K562 (cell line): ENCODE measurements around the gene NUPR1. TPM values are rescaled to one million over a fixed set of nuclear protein-coding genes. Genes with fewer than 3 reads are reported as not detected.

Experiments used
- BRF2 ChIP-seq: IDR thresholded peaks from 3 replicates; pipeline ENCODE4 v1.6.1; 2011; ENCODE audit warnings: borderline replicate concordance, mild to moderate bottlenecking; ENCODE audit not compliant: insufficient read length, insufficient read depth
- DACH1 ChIP-seq: fragments of 450-650 bp; IDR thresholded peaks from 2 replicates; pipeline ENCODE4 v1.6.1; 2018; ENCODE audit not compliant: partially characterized antibody
- E2F4 ChIP-seq: sonication (generic); formaldehyde crosslinking; IDR thresholded peaks from 2 replicates; pipeline ENCODE4 v1.8.0; 2022; ENCODE audit warnings: mild to moderate bottlenecking, low read depth, missing genetic modification reagents
- E2F8 ChIP-seq: fragments of 450-650 bp; IDR thresholded peaks from 2 replicates; pipeline ENCODE4 v1.7.1; 2018; ENCODE audit warnings: mild to moderate bottlenecking, low read depth; ENCODE audit not compliant: partially characterized antibody
- FOXK2 ChIP-seq, 2 experiments: fragments of 450-650 bp; IDR thresholded peaks in 1 of 2; conservative IDR thresholded peaks in 1 of 2; 2 replicates each; pipeline ENCODE4 v1.6.1; 2016; ENCODE audit warnings: low read depth in 2 of 2, mild to moderate bottlenecking in 1 of 2
- FOXP4 ChIP-seq: sonication (generic); formaldehyde crosslinking; IDR thresholded peaks from 2 replicates; pipeline ENCODE4 v1.8.0; 2022; ENCODE audit warnings: mild to moderate bottlenecking, missing genetic modification reagents, borderline replicate concordance
- HNRNPUL1 ChIP-seq: fragments of 200-400 bp; formaldehyde crosslinking; IDR thresholded peaks from 2 replicates; pipeline ENCODE4 v1.6.1; 2017; ENCODE audit warnings: low read length
- IFI16 ChIP-seq: fragments of 250-450 bp; sonication (Bioruptor Pico); IDR thresholded peaks from 2 replicates; pipeline ENCODE4 v2.1.2; 2022; ENCODE audit warnings: mild to moderate bottlenecking, inconsistent platforms
- MTA2 ChIP-seq: fragments of 450-650 bp; IDR thresholded peaks from 2 replicates; pipeline ENCODE4 v1.6.1; 2016; ENCODE audit warnings: low read depth
- NR0B1 ChIP-seq: fragments of 450-650 bp; IDR thresholded peaks from one replicate; pipeline ENCODE4 v1.6.1; 2018; ENCODE audit warnings: mild to moderate bottlenecking, moderate library complexity; ENCODE audit not compliant: partially characterized antibody
- RUNX1 ChIP-seq: sonication (generic); IDR thresholded peaks from 2 replicates; pipeline ENCODE4 v1.6.1; 2016; ENCODE audit warnings: antibody characterized with exemption, low read depth
- SRF ChIP-seq, 2 experiments: fragments of 250-450, 450-650 bp in 1 of 2; sonication (Bioruptor Pico) in 1 of 2; sonication (generic) in 1 of 2; formaldehyde crosslinking; IDR thresholded peaks; 2 replicates each; pipeline versions ENCODE4 v1.5.0 to v1.5.1; 2020 to 2022; ENCODE audit warnings: mild to moderate bottlenecking in 1 of 2, missing genetic modification reagents in 1 of 2
- ZBED1 ChIP-seq: IDR thresholded peaks from 2 replicates; pipeline ENCODE4 v1.6.1; 2014
- ZC3H8 ChIP-seq: fragments of 450-650 bp; IDR thresholded peaks from 2 replicates; pipeline ENCODE4 v1.6.1; 2017
- ZNF133 ChIP-seq: fragments of 250-450 bp; sonication (Bioruptor Pico); IDR thresholded peaks from 2 replicates; pipeline ENCODE4 v1.4.0; 2020; ENCODE audit warnings: mild to moderate bottlenecking
- ZNF668 ChIP-seq: fragments of 250-450 bp; sonication (Bioruptor Pico); IDR thresholded peaks from 2 replicates; pipeline ENCODE4 v1.8.0; 2022; ENCODE audit warnings: mild to moderate bottlenecking, inconsistent platforms
- ZSCAN29 ChIP-seq: fragments of 450-650 bp; IDR thresholded peaks from 2 replicates; pipeline ENCODE4 v1.6.1; 2017
- polyA plus RNA-seq, 8 experiments: library from polyadenylated mRNA; depleted of rRNA in 4 of 8; stranded (reverse) in 5 of 8; unstranded in 3 of 8; fragments of >200 nt; fragmentation: Nextera tagmentation in 2 of 8; fragmentation: Illumina TruSeq in 1 of 8; extraction: Ambion mirVana in 2 of 8; extraction: Trizol in 1 of 8; gene quantifications; 2 replicates each; pipeline versions ENCODE4 v1.2.1 to v1.2.3, GENCODE V29; 2011 to 2014; ENCODE audit warnings: inconsistent platforms in 1 of 8, missing spikeins in 1 of 8
- total RNA-seq, 7 experiments: library from RNA; depleted of rRNA in 6 of 7; stranded (reverse); fragments of >200 nt in 6 of 7; fragmentation: Illumina TruSeq in 2 of 7; extraction: Trizol in 2 of 7; gene quantifications; 2 replicates each; pipeline versions ENCODE4 v1.2.1 to v1.2.3, GENCODE V29; 2011 to 2021; ENCODE audit warnings: low replicate concordance in 1 of 7
- TF ChIP-seq, protein P1 (sequence below): fragments of 450-650 bp; IDR thresholded peaks from 2 replicates; pipeline ENCODE4 v1.6.1; 2016; ENCODE audit warnings: low read depth, mild to moderate bottlenecking, moderate library complexity

NUPR1 gene
- total and polyA plus RNA-seq, 9 of the 15 experiments (the other 6 are each of a cell fraction or from before 2014, with no cell fraction given): 0.07 to 1.5 (median 0.27) TPM

GRCh38 chr16:28538733-28539596 is at the start of gene NUPR1 (continued):
- no peak for TF ChIP-seq FOXK2 (conservative IDR thresholded peaks at IDR 0.05 in 1 of 2, IDR thresholded peaks at IDR 0.05 in 1 of 2; ENCODE audit: low read depth in 2 of 2)
- TF ChIP-seq, protein P1, sequence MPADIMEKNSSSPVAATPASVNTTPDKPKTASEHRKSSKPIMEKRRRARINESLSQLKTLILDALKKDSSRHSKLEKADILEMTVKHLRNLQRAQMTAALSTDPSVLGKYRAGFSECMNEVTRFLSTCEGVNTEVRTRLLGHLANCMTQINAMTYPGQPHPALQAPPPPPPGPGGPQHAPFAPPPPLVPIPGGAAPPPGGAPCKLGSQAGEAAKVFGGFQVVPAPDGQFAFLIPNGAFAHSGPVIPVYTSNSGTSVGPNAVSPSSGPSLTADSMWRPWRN: no peak
- no peak for TF ChIP-seq IFI16 (CRISPR knock-in tag)
- TF ChIP-seq ZNF668 (CRISPR knock-in tag): no peak
- TF ChIP-seq ZC3H8: no peak
- no peak for TF ChIP-seq ZNF133 (CRISPR knock-in tag)
- TF ChIP-seq BRF2: no peak
- peak in 1 of 2 experiments; percentile 66; a peak in 1 of 4 replicates for TF ChIP-seq SRF (CRISPR knock-in tag; IDR thresholded peaks at IDR 0.05)
- no peak for TF ChIP-seq RUNX1
- no peak for TF ChIP-seq DACH1
- TF ChIP-seq ZBED1: no peak
- no peak for TF ChIP-seq E2F4 (CRISPR knock-in tag)
- no peak for TF ChIP-seq E2F8
- TF ChIP-seq MTA2: no peak
- TF ChIP-seq FOXP4: no peak
- no peak for TF ChIP-seq HNRNPUL1
- TF ChIP-seq ZSCAN29: no peak
- TF ChIP-seq NR0B1: no peak
